HL-60/S4 treated with retinoic acid at 250 ng/mL for 4 days and 3 days (cell line): Measurements from ENCODE around the gene LBR.
"Not testable (repeated sequence)": the region's sequence is repeated elsewhere in the genome, so short reads cannot be mapped to it uniquely, and the experiment has no call there.

ENCODE experiments used
- in situ Hi-C: fragments of 300-500 bp; cut with MboI; formaldehyde crosslinking; loops from 2 replicates; pipeline ENCODE4 v1.7.0; 2022; ENCODE audit warnings: low sequenced_read_pairs

Gene LBR

DNA sequence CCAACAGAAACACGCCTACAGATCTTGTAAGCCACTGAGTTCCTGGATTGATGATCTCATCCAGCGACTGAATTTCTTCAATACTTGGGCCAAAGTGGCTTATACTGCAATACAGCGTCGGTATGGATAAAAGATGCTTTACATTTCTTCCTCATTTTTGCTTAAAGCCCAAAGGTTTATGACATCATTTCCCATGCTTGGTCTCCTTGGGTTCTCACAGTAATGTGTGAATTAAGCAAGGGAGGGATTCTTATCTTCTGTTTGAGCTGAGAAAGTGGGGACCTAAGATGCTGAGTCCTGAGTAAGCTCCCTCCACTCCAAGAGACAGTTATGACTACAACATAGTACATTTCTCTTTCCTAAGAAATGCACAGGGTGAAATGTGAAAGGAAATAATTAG is 39.5 kb downstream of the LBR start:
- in situ Hi-C loops = no loop called here

DNA sequence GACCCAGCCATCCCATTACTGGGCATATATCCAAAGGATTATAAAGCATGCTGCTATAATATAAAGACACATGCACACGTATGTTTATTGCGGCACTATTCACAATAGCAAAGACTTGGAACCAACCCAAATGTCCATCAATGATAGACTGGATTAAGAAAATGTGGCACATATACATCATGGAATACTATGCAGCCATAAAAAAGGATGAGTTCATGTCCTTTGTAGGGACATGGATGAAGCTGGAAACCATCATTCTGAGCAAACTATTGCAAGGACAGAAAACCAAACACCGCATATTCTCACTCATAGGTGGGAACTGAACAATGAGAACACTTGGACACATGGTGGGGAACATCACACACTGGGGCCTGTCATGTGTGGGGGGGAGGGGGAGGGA is 41.0 kb downstream of the LBR start:
- in situ Hi-C loops = not testable (repeated sequence)

DNA sequence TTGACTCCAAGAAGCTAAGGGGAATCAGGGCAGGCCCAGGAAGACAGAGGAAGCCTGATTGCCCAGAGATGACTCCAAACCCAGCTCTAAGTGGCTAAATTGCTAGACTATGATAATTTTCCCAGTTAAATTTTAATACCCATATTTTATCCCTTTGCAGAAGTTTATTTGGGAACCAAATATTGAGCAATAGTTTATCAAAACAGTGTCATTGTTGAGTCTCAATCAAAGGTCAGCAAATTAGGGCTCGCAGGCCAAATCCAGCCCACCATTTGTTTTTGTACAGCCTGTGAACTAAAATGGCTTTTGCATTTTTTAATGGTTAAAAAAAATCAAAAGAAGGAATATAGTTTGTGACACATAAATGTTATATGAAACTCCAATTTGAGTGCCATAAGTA is 47.1 kb downstream of the LBR start:
- in situ Hi-C loops = no loop called here

DNA sequence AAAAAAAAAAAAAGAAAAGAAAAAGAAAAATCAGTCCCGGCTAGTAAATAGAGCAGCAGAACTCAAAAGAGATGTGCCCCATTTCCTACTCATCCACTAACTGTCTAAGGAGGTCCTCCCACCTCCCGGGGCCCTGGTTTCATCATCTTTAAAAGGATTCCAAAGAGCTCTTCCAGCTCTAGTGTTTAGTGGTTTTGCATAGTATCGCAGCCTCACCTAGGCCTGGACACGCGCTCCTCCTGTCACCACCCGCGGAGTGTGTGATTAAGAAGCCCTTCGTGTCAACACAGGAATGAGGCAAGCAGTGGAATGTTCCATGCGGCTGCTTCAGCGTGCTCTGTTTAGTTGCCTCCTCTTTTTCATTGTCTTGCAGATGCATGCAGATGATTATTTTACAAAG is 49.0 kb downstream of the LBR start:
- in situ Hi-C loops = no loop called here

DNA sequence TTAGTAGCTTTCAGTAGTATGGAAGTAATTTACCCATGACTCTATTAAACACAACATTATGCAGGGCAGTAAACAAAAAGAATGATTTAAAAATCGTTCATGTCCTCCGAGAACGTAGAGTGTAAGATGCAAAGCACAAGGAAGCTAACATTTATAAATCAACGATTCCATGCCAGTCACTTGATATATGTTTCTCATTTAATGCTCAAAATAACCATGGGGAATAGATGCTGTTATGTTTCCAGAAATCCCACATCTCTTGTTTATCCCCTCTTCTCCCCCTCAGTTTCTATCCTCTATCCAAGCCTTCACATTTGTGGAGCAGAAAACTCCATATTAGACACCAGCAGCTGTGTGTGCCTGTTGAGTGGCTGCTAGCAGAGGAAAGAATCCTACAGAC is 52.8 kb downstream of the LBR start:
- in situ Hi-C loops = no loop called here

DNA sequence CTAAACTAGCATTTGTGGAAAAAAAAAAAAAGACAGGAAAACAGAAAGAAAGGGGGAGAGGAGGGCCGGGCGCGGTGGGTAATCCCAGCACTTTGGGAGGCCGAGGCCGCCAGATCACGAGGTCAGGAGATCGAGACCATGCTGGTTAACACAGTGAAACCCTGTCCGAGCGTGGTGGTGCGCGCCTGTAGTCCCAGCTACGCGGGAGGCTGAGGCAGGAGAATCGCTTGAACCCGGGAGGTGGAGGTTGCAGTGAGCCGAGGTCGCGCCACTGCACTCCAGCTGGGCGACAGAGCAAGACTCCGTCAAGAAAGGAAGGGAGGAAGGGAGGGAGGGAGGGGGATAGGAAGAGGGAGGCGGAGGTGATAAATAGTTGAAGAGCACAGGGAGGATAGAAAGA is 54.7 kb downstream of the LBR start:
- in situ Hi-C loops = no loop called here

DNA sequence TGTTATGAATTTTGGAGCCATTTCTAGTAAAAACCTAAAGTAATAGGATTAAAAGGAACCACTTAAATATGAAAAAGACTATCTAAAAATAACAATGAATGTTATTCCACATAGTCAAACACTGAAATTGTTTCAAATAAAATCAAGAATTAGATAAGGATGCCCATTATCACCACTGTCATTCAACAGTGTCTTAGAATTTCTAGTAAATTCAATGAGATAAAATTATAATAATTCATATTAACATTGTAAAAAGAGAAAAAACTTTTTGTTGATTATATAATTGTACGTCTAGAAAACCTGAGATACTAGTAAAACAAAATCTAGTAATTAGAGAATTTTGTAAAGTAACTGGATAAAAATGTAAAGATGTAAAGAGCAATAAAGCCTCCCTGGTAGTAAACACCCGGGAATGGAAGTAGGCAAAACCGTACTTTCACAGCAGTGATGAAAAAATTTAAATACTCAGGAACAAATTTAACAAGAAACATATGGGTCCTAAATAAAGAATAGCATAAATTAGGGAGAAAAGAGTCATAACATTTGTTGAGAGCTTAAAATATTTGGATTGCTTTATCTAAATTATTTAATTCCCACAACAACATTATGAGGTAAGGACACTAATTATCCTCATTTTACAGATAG is 56.4 kb downstream of the LBR start:
- in situ Hi-C loops = no loop called here

DNA sequence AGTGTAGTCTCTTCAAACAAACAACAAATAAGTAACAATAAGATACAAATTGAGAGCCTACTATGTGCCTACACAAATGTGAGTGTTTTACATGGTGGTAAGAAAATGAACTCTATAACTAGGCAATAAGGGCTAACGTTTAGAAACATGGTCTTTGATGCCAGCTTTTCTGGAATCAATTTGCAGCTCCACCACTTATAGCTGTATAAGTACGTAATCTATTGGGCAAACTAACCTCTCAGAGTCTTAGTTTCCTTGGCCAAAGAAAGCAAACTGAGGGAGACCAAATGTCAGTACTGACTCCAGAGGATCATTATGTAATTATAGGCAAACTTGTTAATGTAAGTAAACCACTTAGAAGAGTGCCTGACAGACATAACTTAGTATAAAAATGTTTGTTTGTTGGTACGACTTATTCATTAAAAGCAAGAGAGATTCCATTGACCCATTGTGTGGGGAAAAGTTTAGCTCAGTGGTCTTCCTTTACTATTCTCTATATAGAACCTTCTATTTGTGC is 59.7 kb downstream of the LBR start:
- in situ Hi-C loops = no loop called here

DNA sequence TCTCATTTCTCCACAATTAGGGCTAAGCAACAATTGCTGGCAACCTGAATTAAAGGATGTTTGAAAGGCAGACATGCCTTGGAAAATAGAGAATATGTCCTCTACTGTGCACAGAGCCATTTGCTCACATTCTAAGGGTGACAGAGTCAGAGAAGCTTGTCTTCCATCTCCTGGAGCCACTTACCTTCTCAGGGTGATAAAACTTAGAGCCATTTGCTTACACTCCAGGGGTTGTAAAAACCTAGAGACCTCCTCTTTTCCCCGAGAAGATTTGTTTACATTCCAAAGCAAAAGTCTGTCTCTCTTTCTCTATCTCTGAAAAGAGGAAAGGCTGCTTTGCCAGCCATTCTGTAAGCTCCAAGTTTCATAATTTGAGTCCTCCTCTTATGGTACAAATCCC is 61.3 kb downstream of the LBR start:
- in situ Hi-C loops = no loop called here

DNA sequence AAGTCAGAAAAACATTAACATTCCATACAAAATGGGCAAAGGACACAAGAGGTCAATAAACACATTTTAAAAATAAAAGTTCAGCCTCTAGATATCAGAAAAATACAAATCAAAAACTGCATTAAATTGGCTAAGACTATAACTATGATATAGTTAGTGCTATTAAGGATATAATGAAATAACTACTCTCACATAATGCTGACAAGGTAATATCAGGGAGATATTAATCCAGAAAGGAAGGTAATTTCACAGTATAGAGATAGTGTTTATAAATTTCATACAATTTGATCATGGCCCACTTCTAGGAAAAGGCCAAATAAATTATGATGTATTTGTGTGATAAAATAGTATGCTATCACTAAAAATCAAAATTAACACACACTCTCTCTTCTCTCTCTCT is 61.8 kb downstream of the LBR start:
- in situ Hi-C loops = no loop called here

DNA sequence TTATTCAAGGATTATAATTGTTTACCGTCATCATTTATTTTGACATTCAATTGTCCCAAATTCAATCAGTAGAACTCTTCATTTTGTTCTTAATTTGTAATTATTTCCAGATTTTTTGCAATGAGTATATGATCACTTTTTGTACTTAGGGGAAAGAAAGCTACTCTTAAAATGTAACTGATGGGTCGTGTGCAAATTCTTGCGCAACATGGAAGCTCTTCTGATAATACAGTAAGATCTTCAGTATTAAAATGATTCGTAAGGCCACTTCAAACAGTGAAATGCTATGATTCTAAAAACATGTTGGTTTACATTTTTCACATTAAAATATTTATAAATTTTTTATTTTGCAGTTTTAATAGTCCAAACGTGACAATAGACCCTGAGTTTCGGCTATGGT is 63.4 kb downstream of the LBR start:
- in situ Hi-C loops = no loop called here

DNA sequence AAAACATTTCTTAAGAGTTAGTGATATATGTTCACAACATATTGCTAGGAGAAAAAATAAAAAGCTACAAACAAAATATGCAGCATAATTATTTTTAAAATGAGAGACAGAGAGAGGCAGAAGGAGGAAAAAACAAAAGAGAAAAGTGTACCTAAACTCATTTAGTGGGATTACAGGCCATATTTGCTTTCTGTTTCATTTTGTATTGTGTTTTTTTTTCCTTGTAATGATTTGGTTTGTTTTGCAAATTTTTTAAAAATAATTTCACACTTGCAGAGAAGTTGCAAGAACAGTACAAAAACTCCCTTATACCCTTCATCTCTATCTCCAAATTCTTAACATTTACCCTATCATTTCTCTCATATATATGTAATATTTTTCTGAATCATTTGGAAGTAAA is 65.0 kb downstream of the LBR start:
- in situ Hi-C loops = no loop called here

DNA sequence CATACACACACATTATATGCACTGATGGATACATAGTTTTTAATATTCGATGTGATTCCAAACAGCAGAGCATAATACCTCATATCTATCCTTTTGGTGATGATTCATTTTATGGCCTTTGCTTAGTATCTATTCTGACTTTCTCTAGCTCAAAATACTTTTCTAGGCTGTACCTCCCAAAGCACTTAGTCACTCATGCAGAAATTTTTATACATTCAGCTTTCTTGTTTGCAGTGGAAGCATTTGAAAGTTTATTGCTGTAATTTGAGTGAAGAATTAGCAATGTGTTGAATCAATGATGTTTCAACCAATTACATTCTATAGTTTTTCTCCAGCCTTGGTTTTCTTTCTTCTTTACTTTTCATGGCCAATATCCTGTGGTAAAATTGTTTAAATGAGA is 66.7 kb downstream of the LBR start:
- in situ Hi-C loops = no loop called here

DNA sequence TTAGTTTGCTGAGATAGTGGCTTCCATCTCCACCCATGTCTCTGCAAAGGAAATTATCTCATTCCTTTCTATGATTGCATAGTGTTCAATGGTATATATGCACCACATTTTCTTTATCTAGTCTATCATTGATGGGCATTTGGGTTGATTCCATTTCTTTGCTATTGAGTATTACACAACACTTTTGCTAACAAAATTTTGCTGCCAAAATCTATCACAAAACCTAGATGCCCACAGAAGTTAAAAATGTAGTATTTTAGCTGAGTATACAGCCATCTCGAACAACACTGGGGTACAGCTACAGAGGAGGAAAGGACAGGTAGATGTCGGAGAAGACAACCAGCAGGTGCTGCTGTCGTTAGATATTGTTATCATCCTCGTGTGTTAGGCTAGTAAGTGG is 67.7 kb downstream of the LBR start:
- in situ Hi-C loops = no loop called here

DNA sequence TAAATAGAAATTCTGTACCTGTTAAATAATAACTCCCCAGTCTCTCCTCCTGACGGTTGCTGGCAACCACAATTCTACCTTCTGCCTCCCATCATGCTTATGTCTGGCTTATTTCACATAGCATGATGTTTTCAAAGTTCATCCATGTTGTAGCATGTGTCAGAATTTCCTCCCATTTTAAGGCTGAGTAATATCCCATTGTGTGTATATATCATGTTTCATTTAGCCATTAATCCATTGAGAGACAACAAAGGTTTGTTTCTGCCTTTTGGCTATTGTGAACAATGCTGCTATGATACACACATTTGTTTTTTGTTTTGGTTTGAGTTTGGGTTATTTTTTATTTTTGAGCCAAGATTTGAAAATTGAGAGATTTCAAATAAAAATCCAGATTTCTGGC is 72.0 kb downstream of the LBR start:
- in situ Hi-C loops = no loop called here

DNA sequence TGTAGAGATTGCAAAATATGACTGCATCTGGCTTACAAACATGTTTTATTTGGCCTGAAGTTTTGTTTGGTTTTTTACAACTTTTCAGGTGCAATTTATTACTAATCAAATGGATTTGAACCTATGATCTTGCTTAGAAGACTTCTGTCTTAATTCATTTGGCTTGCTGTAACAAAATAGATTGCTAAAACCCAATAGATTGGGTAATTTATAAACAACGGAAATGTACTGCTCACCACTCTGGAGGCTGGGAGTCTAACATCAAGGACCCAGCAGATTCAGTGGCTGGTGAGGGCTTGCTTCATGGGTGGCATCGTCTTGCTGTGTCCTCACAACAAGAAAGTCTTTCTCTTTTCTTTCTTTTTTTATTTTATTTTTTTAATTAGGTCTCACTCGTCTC is 72.9 kb downstream of the LBR start:
- in situ Hi-C loops = no loop called here
